Measurements from ENCODE around the gene DPP10.

- TF ChIP-seq CTCF (IDR thresholded peaks at IDR 0.05) (no peak), EZH2phosphoT487 (IDR thresholded peaks at IDR 0.05) (no peak), EZH2 (IDR thresholded peaks at IDR 0.05) (no peak)
Measured at GRCh38 chr2:115569547-115569946, 1127.1 kb downstream of the DPP10 start.

Measured in neural progenitor cell (in vitro differentiated cells).